Mucosa of descending colon (tissue), 3 donors: ENCODE measurements around the gene ATAD1. TPM values are rescaled to one million over a fixed set of nuclear protein-coding genes. Genes with fewer than 3 reads are reported as not detected.
A peak's percentile ranks its signal among the peaks of the same experiment; 100 is the strongest.

Experiments
- ATAC-seq: fragments of 200-7000 bp; cut with Tn5 transposase; one replicate; pipeline ENCODE4 v1.9.1; 2020; ENCODE audit warnings: mild to moderate bottlenecking, moderate library complexity
- DNase-seq, 3 donors: peaks; one replicate each; pipeline ENCODE4 v3.0.0-alpha.2; 2020
- H3K36me3 ChIP-seq: fragments of 200-600 bp; one replicate; pipeline ENCODE4 v1.8.0; 2021; ENCODE audit warnings: low read depth, mild to moderate bottlenecking
- H3K4me1 ChIP-seq: fragments of 200-600 bp; one replicate; pipeline ENCODE4 v1.8.0; 2021; ENCODE audit warnings: low read depth, mild to moderate bottlenecking
- H3K4me3 ChIP-seq: fragments of 200-600 bp; one replicate; pipeline ENCODE4 v1.8.0; 2021; ENCODE audit warnings: mild to moderate bottlenecking
- H3K9me3 ChIP-seq: fragments of 200-600 bp; one replicate; pipeline ENCODE4 v1.8.0; 2021; ENCODE audit warnings: mild to moderate bottlenecking
- intact Hi-C, 2 donors: fragments of 100-400 bp; cut with DNase I in 1 of 2; cut with micrococcal nuclease in 1 of 2; formaldehyde crosslinking; loops; one replicate each; pipeline versions ENCODE4 v1.11.0 to v1.11.1; 2022; cut with DNase I, micrococcal nuclease
- total RNA-seq, 3 donors: library from RNA; stranded (reverse); fragmentation: NEBNext Ultra II Directional in 2 of 3; extraction: Animal tissue kit (Norgen Biotek cat#: 25700) in 2 of 3; gene quantifications; one replicate each; pipeline versions ENCODE4 v1.2.1 to v1.2.4, GENCODE V29; 2021 to 2023
- TF ChIP-seq, protein P1 (sequence below): fragments of 200-600 bp; IDR thresholded peaks from one replicate; pipeline ENCODE4 v1.8.0; 2022; ENCODE audit warnings: antibody characterized with exemption, mild to moderate bottlenecking
- donor health status: DM: no; HTN: no; CAD: no; lungs with moderate emphysema.
- donor health status: DM: no; HTN: no; CAD: no.
- donor health status: DM: no; HTN: yes; CAD: no.

Gene ATAD1
- total RNA-seq, 3 donors from 2014 or later, result 47.7 to 60.6 (median 51.6) TPM

DNA sequence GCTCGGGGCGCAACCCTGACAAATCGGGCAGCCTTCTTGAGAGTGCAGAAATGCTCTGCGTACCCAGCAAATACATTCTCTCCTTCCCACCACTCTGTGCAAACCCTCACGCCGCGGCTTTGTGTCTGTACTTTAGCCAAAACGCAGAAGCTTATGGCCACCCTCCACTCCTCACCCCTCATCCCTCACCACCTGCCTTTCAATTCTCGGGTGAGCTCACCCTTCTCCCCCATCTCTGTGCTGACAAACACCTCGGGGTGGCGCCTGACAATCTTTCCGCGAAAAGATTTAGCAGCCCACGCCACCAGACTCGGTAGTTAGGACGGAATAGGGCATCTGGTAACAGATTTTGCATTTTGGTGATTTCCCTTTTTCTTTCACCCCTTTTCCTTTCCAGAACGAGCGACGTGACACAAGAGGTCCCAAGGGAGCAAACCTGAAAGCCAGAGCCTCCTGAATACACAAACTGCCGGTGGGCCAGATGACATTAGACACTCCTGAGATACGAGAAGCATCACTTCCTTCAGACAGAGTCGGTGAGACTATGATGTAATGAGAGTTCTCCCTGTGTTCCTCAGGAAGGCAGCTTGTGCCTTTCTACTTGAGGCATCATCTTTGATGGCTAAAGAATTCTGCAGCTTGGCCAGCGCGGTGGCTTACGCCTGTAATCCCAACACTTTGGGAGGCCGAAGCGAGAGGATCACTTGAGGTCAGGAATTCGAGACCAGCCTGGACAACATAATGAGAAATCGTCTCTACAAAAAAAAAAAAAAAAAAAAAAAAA is 671 bp upstream of the ATAD1 start:
- peaks cover 19% of the 10 kb centered on the region for H3K4me1 ChIP-seq
- DNase-seq (peak; percentile 54 to 65 (median 56)), ATAC-seq (peak; percentile 53)
- no peaks in the 10 kb centered on the region for H3K36me3 ChIP-seq
- H3K9me3 ChIP-seq, result no peaks in the 10 kb centered on the region
- H3K4me3 ChIP-seq, result peak overlapping the region; percentile 40
- TF ChIP-seq, protein P1, sequence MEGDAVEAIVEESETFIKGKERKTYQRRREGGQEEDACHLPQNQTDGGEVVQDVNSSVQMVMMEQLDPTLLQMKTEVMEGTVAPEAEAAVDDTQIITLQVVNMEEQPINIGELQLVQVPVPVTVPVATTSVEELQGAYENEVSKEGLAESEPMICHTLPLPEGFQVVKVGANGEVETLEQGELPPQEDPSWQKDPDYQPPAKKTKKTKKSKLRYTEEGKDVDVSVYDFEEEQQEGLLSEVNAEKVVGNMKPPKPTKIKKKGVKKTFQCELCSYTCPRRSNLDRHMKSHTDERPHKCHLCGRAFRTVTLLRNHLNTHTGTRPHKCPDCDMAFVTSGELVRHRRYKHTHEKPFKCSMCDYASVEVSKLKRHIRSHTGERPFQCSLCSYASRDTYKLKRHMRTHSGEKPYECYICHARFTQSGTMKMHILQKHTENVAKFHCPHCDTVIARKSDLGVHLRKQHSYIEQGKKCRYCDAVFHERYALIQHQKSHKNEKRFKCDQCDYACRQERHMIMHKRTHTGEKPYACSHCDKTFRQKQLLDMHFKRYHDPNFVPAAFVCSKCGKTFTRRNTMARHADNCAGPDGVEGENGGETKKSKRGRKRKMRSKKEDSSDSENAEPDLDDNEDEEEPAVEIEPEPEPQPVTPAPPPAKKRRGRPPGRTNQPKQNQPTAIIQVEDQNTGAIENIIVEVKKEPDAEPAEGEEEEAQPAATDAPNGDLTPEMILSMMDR, result no peak
- intact Hi-C loops, result no loop called here

DNA sequence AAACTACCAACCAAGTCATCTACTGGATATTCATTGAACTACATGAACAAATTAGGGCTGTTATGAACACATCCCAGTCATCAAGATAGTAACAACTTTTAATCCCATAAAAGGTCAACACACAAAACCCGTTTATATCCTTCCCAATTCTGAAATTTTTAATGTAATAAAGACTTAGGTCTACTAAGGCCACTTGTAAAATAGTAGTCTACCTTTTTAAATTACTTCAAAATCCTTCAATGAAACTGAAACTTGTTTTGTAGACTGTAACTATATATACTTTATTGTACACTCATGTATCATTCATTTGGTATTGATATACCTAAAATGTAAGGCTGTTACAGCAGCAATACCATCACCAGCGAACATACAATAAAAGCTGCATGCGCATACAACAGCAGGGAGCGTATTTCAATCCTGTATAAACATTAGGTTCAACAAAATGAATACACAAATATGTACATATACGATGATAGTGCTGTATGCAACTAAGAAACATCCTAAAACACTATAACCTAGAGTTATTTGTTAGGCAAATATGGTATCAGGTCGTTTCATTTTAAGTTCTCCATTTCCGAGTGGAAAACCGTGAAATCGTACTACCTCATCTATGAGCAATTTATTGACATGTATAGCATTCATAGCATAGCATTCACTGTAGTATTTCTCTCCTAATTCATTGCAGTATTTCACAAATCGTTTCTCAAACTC is 973 bp downstream of the ATAD1 start:
- peak overlapping the region; percentile 40 for H3K4me3 ChIP-seq
- DNase-seq (no peak), ATAC-seq (peak; percentile 2)
- H3K9me3 ChIP-seq, result no peaks in the 10 kb centered on the region
- no peaks in the 10 kb centered on the region for H3K36me3 ChIP-seq
- intact Hi-C loops, result no loop called here
- TF ChIP-seq, protein P1, result no peak
- peaks cover 19% of the 10 kb centered on the region for H3K4me1 ChIP-seq

DNA sequence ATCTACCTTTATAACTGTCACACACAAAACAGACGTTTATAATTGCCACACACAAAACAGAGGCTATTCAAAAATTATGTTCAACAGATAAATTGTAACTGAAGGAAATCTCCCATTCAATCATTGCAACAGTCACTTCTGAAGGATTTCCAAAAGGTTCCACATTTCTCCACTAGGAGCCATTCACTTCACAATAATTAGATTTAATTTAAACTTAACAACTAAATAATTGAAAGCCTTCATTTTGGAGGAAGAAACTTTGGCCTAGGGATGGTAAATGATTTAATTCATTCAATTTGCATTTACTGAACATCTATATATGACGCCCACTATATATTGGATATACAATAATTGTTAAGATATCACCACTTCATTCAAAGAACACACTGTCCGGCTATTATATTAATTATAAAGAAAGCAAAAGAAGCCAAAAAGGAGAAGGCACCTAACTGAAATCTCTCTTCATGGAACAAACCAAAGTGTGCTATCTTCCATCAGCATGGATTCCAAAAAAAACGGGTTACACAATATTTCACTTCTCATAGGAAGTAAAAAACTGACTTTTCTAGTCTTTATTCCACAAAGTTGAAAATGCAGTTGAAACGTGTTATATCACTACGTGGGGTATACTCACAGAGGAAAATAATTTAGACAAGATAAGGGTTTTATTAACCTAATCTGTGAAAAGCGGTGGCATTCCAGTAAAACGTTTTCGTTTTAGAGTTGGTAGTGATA is 1.7 kb downstream of the ATAD1 start:
- Histone ChIP-seq H3K36me3 (no peaks in the 10 kb centered on the region), H3K9me3 (no peaks in the 10 kb centered on the region), H3K4me3 (no peak overlapping the region), H3K4me1 (peaks cover 19% of the 10 kb centered on the region)
- TF ChIP-seq, protein P1, result no peak
- no peak for ATAC-seq
- intact Hi-C loops, result no loop called here
- DNase-seq, result no peak

DNA sequence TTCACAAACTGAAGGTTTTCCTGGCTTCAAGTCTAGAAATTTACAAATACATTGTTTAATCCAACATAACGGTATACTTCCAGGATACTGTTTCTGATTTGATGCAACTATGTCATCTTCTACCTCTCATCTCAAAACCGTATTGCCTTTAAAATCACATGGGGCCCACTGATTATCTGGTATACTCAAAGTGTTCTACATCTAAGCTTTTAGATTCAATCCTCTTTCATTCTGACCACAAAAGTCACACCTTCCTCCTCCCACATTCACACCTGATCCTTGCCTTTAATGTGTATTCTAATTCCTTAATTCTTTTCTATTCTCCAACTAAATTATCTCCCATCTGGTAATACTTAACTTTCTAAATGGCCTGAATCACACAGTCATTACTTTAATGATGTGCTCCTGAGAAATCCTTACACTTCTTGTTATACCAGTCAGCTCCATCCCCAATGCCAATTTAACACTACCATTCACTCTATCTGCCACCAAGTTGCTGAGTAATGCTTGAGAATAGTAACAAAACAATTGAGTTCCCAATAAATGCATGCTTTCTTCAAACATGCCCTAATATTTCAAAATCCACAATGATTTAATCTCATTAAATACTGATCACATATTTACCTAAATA is 13.0 kb downstream of the ATAD1 start:
- intact Hi-C loops, result no loop called here
- peaks cover 16% of the 10 kb centered on the region for H3K9me3 ChIP-seq
- no peak overlapping the region for H3K4me3 ChIP-seq
- ATAC-seq (no peak), DNase-seq (no peak)
- no peaks in the 10 kb centered on the region for H3K4me1 ChIP-seq
- TF ChIP-seq, protein P1, result no peak
- H3K36me3 ChIP-seq, result no peaks in the 10 kb centered on the region

DNA sequence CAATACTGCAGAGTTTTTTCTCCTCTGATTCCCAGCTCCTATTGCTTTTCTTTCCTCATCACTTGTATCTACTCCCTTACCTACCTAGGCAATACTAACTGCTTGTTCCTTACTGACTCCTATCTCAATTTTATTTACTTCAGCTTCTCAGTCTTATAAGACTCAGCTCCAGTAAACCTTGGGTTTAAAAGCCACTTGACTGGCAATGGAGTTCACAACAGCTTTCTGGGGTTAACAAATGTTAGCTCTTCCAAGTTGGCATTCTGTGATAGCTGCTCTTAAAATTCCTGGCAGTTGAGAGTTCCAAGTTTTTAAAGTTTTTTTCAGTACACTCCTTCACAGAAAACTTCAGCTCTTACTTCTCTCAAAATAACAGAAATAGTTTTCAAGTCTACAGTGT is 14.2 kb downstream of the ATAD1 start:
- H3K4me3 ChIP-seq, result no peak overlapping the region
- TF ChIP-seq, protein P1, result no peak
- no peak for ATAC-seq

More for the DNA sequence above, 14.2 kb downstream of the ATAD1 start:
- no peak for DNase-seq
- H3K4me1 ChIP-seq, result no peaks in the 10 kb centered on the region
- peaks cover 16% of the 10 kb centered on the region for H3K9me3 ChIP-seq
- no peaks in the 10 kb centered on the region for H3K36me3 ChIP-seq
- intact Hi-C loops, result no loop called here
